AG10803 (cell line): Measurements from ENCODE around the gene RASGEF1C.

ENCODE experiments used
- DNase-seq: peaks from one replicate; pipeline ENCODE4 v3.0.0; 2010; ENCODE audit warnings: low read depth
- H3K4me3 ChIP-seq: 2 replicates; pipeline ENCODE4 v1.5.1; 2011; ENCODE audit warnings: mild to moderate bottlenecking, low read length, control low read depth
- TF ChIP-seq, protein P1 (sequence below): conservative IDR thresholded peaks from 2 replicates; pipeline ENCODE4 v1.5.1; 2011; ENCODE audit warnings: mild to moderate bottlenecking, low read length, control low read depth, inconsistent platforms

RASGEF1C gene

DNA sequence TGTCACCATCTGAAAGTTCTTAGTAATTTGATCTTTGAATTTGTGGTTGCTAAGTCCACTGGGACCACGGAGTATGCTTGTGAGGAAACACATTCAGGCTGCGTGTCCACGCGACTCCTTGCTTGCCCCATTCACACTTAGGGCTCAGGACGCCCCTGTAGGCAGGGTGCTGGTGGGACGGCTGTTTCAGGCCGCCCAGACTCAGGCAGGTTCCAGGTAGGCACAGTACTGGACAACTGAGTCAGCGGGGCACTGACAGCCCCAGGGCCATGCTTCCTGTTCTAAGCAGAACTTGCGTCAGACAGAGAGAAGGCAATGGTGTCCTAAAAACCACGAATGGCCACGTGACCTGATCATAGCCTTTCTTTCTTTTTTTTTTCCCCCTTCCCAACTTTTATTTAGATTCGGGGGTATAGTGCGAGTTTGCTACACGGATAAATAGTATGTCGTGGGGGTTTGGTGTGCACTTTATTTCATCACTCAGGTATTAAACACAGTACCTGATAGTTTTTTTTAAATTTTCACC, 7.7 kb upstream of the RASGEF1C start:
- DNase-seq = no peak
- H3K4me3 ChIP-seq = no peak overlapping the region
- TF ChIP-seq, protein P1, sequence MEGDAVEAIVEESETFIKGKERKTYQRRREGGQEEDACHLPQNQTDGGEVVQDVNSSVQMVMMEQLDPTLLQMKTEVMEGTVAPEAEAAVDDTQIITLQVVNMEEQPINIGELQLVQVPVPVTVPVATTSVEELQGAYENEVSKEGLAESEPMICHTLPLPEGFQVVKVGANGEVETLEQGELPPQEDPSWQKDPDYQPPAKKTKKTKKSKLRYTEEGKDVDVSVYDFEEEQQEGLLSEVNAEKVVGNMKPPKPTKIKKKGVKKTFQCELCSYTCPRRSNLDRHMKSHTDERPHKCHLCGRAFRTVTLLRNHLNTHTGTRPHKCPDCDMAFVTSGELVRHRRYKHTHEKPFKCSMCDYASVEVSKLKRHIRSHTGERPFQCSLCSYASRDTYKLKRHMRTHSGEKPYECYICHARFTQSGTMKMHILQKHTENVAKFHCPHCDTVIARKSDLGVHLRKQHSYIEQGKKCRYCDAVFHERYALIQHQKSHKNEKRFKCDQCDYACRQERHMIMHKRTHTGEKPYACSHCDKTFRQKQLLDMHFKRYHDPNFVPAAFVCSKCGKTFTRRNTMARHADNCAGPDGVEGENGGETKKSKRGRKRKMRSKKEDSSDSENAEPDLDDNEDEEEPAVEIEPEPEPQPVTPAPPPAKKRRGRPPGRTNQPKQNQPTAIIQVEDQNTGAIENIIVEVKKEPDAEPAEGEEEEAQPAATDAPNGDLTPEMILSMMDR = no peak

DNA sequence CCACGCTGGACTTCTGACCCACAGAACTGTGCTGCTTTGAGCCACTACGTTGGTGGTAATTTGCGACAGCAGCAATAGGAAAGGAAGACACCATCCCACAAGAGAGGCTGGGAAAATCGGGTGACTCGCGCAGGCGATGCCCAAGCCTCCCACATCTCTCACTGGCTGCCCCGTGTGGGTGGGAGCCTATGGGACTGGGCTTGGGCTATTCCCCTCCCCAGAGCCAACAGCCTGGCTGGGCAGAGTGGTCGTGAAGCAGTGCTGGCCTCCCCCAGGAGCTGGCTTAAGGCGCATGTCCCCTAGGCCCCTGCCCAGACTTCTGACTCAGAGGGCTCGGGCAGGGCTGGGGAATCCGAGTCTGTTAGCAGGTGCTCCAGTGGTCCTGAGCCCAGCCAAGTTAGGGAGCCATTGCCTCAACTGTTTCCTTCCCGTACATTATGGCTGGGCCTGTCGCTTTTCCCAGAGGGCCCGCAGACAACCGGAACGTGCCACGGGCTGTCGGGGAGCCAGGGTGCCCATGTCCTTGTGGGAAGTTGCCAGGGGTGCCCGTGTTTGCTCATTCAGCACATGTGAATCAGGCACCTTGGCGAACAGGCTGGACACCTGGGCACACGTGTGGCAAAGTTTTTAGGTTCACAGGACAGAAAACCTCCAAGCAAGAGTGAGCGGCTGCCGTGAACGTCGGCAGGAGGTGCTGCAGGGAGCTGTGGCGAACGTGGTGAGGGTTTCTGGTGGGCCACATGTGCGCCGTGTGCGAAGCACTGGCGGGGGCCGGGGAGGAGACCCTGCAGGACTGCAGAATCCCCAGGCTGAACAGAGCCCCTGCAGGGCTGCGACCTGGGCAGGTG, 7.0 kb upstream of the RASGEF1C start:
- H3K4me3 ChIP-seq = no peak overlapping the region
- DNase-seq = no peak
- TF ChIP-seq, protein P1 = no peak

DNA sequence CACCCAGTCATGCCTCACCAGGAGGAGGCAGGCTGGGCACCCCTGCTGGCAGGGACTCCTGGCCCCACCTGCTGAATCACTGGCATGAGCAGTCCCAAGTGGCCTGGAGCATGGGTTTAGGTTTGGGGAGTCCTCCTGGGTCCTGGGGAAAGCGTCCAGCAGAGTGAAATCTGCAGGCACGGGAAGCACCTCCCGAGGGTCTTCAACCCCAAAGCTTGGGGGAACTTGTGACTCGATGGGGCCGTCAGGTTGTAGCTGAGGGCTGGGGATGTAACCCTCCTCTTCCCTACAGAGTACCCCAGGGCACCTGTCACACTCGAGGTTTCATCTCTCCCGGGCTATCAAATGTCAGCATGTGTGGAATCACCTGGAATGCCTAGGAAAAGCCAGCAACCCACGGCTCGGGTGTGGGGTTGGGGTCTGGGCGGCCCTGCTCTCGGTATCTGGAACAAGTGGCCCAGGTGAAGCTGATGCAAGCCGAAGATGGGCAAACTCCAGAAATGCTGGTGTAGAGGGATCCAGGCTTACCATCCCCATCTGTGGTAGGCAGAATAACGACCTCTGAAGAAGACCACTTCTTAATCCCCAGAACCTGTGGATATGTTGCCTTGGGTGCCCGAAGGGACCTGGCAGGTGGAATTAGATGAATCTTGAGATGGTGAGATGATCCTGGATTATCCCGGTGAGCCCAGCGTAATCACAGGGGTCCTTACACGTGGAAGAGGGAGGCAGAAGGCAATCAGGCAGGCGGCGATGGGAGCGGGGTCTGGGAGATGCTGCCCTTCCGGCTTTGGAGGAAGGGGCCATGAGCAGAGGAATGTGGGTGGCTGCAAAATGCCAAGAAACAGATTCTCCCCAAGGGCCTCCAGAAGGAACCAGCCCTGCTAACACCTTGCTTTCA, 6.1 kb upstream of the RASGEF1C start:
- DNase-seq = no peak
- no peak overlapping the region for H3K4me3 ChIP-seq
- TF ChIP-seq, protein P1 = no peak

DNA sequence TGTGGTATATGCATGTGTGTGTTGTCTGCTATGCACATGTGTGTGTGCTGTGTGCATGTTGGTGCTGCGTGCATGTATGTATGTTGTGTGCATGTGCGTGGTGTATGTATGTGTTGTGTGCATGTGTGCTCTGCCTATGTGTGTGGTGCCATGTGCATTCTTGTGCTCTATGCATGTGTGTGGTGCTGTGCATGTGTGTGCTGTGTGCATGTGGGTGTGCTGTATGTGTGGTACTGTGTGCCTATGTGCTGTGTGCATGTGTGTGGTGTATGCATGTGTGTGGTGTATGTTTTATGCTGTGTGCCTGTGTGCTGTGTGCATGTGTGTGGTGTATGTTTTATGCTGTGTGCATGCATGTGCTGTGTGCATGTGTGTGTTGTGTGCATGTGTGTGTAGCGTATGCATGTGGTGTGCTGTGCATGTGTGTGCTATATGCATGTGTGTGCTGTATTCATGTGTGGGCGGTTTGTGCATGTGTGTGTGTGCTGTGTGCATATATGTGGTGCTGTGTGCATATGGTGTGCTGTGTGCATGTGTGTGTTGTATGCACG, 4.7 kb upstream of the RASGEF1C start:
- DNase-seq = no peak
- H3K4me3 ChIP-seq = no peak overlapping the region
- TF ChIP-seq, protein P1 = no peak

DNA sequence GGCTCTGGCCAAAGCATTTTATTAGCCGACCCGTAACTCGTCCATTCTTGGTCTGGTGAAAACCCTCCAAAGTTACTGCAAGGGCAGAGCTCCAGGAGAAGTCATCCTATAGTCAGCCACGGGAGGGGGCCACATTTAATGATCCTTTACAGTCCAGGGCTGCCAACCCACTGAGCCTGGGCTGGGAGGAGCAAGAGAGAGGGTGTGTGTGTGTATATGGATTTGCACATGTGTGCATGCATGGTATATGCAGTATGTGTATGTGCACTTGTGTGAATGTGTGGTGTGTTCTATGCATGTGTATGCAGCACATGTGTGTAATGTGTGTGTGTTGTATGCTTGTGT, 4.2 kb upstream of the RASGEF1C start:
- TF ChIP-seq, protein P1 = no peak
- no peak for DNase-seq

DNA sequence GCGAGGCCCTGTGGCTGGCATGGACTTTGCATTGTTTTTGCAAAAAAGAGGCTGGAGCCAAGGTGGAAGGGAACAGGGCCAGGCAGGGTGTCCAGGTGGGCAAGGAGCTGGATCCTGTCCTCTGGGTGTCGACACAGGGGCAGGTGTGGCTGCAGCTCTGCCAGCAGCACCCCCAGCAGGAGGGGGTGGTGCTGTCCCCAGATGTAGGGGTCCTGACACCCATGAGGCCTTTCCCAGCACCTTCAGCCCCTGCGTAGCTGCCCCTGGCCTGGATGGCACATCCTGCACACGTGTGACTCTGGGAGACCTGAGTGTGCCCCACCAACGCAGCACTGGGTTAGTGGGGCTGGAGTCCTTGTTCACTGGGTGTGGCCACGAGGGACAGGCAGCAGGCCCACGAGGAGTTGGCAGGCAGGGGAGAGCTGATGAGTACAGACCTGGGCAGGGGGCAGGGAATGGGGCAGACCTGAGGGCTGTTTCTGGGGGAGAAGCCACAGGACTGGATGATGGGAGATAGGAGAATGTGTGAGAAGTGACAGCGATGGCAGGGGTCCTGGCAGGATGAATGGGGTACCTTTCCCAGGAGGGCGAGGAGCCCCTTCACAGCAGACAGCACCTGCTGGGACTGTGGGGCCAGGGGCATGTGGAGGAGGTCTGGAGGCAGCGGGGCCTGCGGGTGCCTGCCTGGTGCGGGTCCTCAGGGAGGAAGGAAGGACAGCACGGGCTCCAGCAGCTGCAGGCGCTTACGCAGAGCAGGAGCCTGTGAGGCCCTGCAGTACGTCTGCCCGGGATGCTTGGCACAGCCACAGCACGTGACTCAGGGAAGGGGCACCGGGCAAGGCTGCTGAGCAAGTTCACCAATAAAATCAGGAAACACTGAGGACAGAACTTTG, 3.6 kb upstream of the RASGEF1C start:
- TF ChIP-seq, protein P1 = no peak
- DNase-seq = no peak
- H3K4me3 ChIP-seq = no peak overlapping the region

More for the DNA sequence above, 4.2 kb upstream of the RASGEF1C start:
- no peak overlapping the region for H3K4me3 ChIP-seq
